ENCODE data around the gene GRM8. TPM values are rescaled to one million over a fixed set of nuclear protein-coding genes. Genes with fewer than 3 reads are reported as not detected.

GRM8 gene
- total RNA-seq, 4 donors from 2014 or later, result 0.57 TPM; not detected in 3

- Histone ChIP-seq H3K27me3 (no peaks in the 10 kb centered on the region), H3K4me1 (no peaks in the 10 kb centered on the region), H3K27ac (no peak overlapping the region), H3K9me3 (no peaks in the 10 kb centered on the region), H3K36me3 (no peaks in the 10 kb centered on the region), H3K4me3 (no peak overlapping the region)
- TF ChIP-seq POLR2A (IDR thresholded peaks at IDR 0.05) (no peak), CTCF (IDR thresholded peaks at IDR 0.05) (no peak)
- no peak for DNase-seq
- intact Hi-C loops (cut with DNase I), result no loop called here
- WGBS, 2 donors, result 74 to 85% methylated on average over 2 of the region's 2 CpGs
Measured at GRCh38 chr7:126525906-126526305, 726.8 kb downstream of the GRM8 start.

GRCh38 chr7:126524967-126525366 lies 727.8 kb downstream of the GRM8 start:
- no peak for DNase-seq
- Histone ChIP-seq H3K4me3 (no peak overlapping the region), H3K27me3 (no peaks in the 10 kb centered on the region), H3K36me3 (no peaks in the 10 kb centered on the region), H3K27ac (no peak overlapping the region), H3K4me1 (no peaks in the 10 kb centered on the region), H3K9me3 (no peaks in the 10 kb centered on the region)
- 67 to 79% methylated on average over 1 of the region's 1 CpG for WGBS, 2 donors
- TF ChIP-seq CTCF (IDR thresholded peaks at IDR 0.05) (no peak), POLR2A (IDR thresholded peaks at IDR 0.05) (no peak)
- intact Hi-C loops (cut with DNase I), result no loop called here

- no peak overlapping the region for H3K4me3 ChIP-seq
- TF ChIP-seq CTCF (IDR thresholded peaks at IDR 0.05) (no peak), POLR2A (IDR thresholded peaks at IDR 0.05) (no peak)
- H3K4me1 ChIP-seq, result no peaks in the 10 kb centered on the region
- no peak for DNase-seq
- no peak overlapping the region for H3K27ac ChIP-seq
- H3K27me3 ChIP-seq, result no peaks in the 10 kb centered on the region
- no peaks in the 10 kb centered on the region for H3K9me3 ChIP-seq
- WGBS, 2 donors, result 31 to 44% methylated on average over 2 of the region's 2 CpGs
- intact Hi-C loops (cut with DNase I), result no loop called here
- H3K36me3 ChIP-seq, result no peaks in the 10 kb centered on the region
Measured at GRCh38 chr7:126511046-126511445, 741.7 kb downstream of the GRM8 start.

DNA sequence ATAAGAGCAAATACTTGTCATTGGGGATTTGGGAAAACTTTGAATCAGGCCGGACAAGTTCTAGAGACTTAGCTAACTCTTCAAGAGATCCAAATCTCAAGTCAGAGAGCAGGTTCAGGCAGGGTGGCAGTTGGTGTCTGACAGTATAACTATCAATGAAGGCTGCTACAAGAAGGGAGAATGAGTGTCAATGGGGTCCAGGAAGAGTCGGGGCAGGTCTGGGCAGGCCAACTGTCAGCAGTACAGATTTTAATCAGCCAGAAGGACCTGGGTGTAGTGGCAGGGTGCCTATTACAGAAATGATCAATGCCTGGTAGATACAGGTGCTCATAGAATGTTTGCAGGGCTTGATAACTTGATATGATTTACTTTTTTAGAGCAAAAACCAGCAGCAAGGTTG lies 751.1 kb downstream of the GRM8 start:
- Histone ChIP-seq H3K4me1 (no peaks in the 10 kb centered on the region), H3K36me3 (no peaks in the 10 kb centered on the region), H3K9me3 (no peaks in the 10 kb centered on the region), H3K27me3 (no peaks in the 10 kb centered on the region), H3K27ac (no peak overlapping the region), H3K4me3 (no peak overlapping the region)
- intact Hi-C loops (cut with DNase I), result no loop called here
- WGBS, 2 donors, result 49 to 65% methylated on average over 2 of the region's 2 CpGs
- no peak for DNase-seq
- TF ChIP-seq POLR2A (IDR thresholded peaks at IDR 0.05), result no peak
- TF ChIP-seq CTCF (IDR thresholded peaks at IDR 0.05), result no peak

DNA sequence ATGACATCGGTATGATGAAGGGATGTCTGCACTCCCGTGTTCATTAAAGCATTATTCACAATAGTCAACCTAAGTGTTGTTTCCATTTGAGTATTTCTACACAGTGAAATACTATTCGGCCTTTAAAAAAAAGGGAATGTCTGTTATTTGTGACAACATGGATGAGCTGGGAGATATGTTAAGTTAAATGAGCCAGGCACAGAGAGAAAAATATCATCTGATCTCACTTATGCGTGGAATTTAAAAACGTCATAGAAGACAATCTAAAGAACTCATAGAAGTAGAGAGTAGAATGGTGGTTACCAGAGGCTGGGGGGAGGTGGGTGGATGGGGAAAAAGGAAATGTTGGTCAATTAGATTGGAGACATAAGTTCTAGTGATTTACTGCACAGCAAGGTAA lies 753.3 kb downstream of the GRM8 start:
- Histone ChIP-seq H3K4me3 (no peak overlapping the region), H3K4me1 (no peaks in the 10 kb centered on the region), H3K36me3 (no peaks in the 10 kb centered on the region), H3K27ac (no peak overlapping the region), H3K9me3 (no peaks in the 10 kb centered on the region), H3K27me3 (no peaks in the 10 kb centered on the region)
- TF ChIP-seq POLR2A (IDR thresholded peaks at IDR 0.05) (no peak), CTCF (IDR thresholded peaks at IDR 0.05) (no peak)
- DNase-seq, result no peak
- 74 to 86% methylated on average over 5 of the region's 5 CpGs for WGBS, 2 donors
- intact Hi-C loops (cut with DNase I), result no loop called here
